ENCODE results near the gene TMEM14A.

The TMEM14A gene

DNA sequence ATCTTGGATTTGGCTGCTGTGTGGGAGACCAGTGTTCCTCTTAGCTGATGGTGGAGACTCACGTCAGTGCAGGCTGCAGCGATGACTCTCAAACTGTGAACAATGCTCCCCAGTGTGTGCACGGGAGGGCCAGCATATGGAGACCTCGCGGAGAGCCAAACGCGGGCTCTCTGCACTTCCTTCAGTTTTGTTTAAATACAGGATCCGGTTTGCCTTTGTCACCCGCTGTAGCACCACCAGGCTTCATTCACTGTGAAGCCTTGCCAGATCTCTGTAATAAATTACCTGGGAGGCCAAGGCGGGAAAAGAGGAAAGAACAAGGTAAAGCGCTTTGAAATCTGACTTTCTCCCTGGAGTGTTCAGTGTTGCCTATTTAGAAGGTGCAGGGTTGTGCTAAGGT lies 30.7 kb upstream of the TMEM14A start:
- H3K36me3 ChIP-seq (ENCODE audit: control insufficient read depth in 1 of 2, insufficient read depth in 2 of 2, low read length in 2 of 2) = no peaks in the 10 kb centered on the region
- no peaks in the 10 kb centered on the region for H3K79me1 ChIP-seq (ENCODE audit: low read length)

DNA sequence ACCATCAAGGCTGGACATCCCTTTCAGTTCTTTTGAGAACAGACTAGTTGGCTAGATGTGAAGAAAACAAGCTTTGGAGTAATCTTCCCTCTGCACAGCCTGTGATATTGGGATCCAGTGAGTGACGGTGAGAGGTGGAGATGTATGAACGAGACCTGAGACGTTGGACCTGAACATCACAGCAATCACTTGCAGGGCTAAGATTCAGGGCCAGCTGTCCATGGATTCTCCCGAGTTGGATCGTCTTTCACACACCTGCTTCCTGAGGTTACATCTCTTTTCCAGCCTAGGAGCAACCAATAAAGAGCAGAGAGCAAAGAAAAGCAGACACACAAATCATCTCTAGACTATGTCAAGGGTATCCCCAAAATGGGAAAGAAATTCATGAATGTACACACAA lies 30.0 kb upstream of the TMEM14A start:
- Histone ChIP-seq H3K9me3 (ENCODE audit: insufficient read depth, low read depth, low read length) (no peaks in the 10 kb centered on the region), H3K9ac (ENCODE audit: low read length) (no peak overlapping the region), H2BK5ac (ENCODE audit: low read depth, low read length, poor library complexity) (no peak overlapping the region), H4K91ac (ENCODE audit: low read depth, low read length) (no peak overlapping the region), H3K4me2 (ENCODE audit: low read length) (no peak overlapping the region), H3K36me3 (ENCODE audit: control insufficient read depth in 1 of 2, insufficient read depth in 2 of 2, low read length in 2 of 2) (no peaks in the 10 kb centered on the region), H3K79me2 (ENCODE audit: control insufficient read depth, insufficient read depth, low read length, poor library complexity) (no peaks in the 10 kb centered on the region), H3K27ac (ENCODE audit: low read depth, low read length) (no peak overlapping the region), H3K4ac (ENCODE audit: low read depth, low read length) (no peak overlapping the region), H4K8ac (ENCODE audit: low read depth, low read length) (no peak overlapping the region), H2AK5ac (ENCODE audit: low read length) (no peak overlapping the region), H3K14ac (ENCODE audit: low read length) (no peak overlapping the region), H3K4me3 (ENCODE audit: low read depth, low read length) (no peak overlapping the region), H3K79me1 (ENCODE audit: low read length) (no peaks in the 10 kb centered on the region), H3K27me3 (ENCODE audit: insufficient read depth, low read length) (no peaks in the 10 kb centered on the region), H2AFZ (ENCODE audit: insufficient read depth, low read length, poor library complexity) (no peak overlapping the region), H3K4me1 (ENCODE audit: control insufficient read depth in 1 of 2, insufficient read depth in 2 of 2, low read length in 2 of 2) (no peaks in the 10 kb centered on the region), H2BK12ac (ENCODE audit: low read length) (no peak overlapping the region), H4K12ac (ENCODE audit: low read depth, low read length) (no peak overlapping the region), H3K23ac (ENCODE audit: low read length) (no peak overlapping the region), H3K18ac (ENCODE audit: low read length) (no peak overlapping the region), H2BK120ac (ENCODE audit: insufficient read depth, low read length, poor library complexity) (no peak overlapping the region)
- no CpG with 5 or more reads among the region's 5 CpGs for WGBS (ENCODE audit: extremely low coverage, insufficient coverage, insufficient read length)
- DNase-seq = no peak

More for the DNA sequence above, 30.7 kb upstream of the TMEM14A start:
- WGBS (ENCODE audit: extremely low coverage, insufficient coverage, insufficient read length) = no CpG with 5 or more reads among the region's 11 CpGs
- Histone ChIP-seq H3K14ac (ENCODE audit: low read length) (no peak overlapping the region), H3K18ac (ENCODE audit: low read length) (no peak overlapping the region), H3K4ac (ENCODE audit: low read depth, low read length) (no peak overlapping the region), H4K12ac (ENCODE audit: low read depth, low read length) (no peak overlapping the region), H2AK5ac (ENCODE audit: low read length) (no peak overlapping the region), H3K23ac (ENCODE audit: low read length) (no peak overlapping the region), H3K27ac (ENCODE audit: low read depth, low read length) (no peak overlapping the region), H3K9ac (ENCODE audit: low read length) (no peak overlapping the region), H4K8ac (ENCODE audit: low read depth, low read length) (no peak overlapping the region), H3K79me2 (ENCODE audit: control insufficient read depth, insufficient read depth, low read length, poor library complexity) (no peaks in the 10 kb centered on the region), H2BK5ac (ENCODE audit: low read depth, low read length, poor library complexity) (no peak overlapping the region), H3K4me3 (ENCODE audit: low read depth, low read length) (no peak overlapping the region), H3K9me3 (ENCODE audit: insufficient read depth, low read depth, low read length) (no peaks in the 10 kb centered on the region), H3K27me3 (ENCODE audit: insufficient read depth, low read length) (no peaks in the 10 kb centered on the region), H2AFZ (ENCODE audit: insufficient read depth, low read length, poor library complexity) (no peak overlapping the region), H2BK12ac (ENCODE audit: low read length) (no peak overlapping the region), H3K4me2 (ENCODE audit: low read length) (no peak overlapping the region), H3K4me1 (ENCODE audit: control insufficient read depth in 1 of 2, insufficient read depth in 2 of 2, low read length in 2 of 2) (no peaks in the 10 kb centered on the region), H4K91ac (ENCODE audit: low read depth, low read length) (no peak overlapping the region), H2BK120ac (ENCODE audit: insufficient read depth, low read length, poor library complexity) (no peak overlapping the region)
- DNase-seq = no peak

DNA sequence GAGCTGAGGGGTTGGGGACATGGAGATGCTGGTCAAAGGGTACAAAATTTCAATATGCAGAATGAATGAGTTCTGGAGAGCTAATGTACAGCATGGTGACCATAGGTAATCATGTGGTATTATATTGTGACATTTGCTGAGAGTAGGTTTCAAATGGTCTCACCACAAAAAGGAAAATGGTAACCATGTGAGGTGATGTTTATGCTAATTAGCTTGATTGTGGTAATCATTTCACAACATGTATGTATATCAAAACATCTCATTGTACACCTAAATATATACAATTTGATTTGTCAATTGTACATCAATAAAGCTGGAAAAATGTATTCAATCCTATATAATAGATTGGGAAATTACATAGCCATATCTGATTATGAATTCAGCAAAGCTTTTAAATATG lies 29.5 kb upstream of the TMEM14A start:
- H3K4me2 ChIP-seq (ENCODE audit: low read length) = no peak overlapping the region
- H3K79me1 ChIP-seq (ENCODE audit: low read length) = no peaks in the 10 kb centered on the region
- H3K4ac ChIP-seq (ENCODE audit: low read depth, low read length) = no peak overlapping the region
- H2BK5ac ChIP-seq (ENCODE audit: low read depth, low read length, poor library complexity) = no peak overlapping the region
- no peaks in the 10 kb centered on the region for H3K27me3 ChIP-seq (ENCODE audit: insufficient read depth, low read length)
- no peak overlapping the region for H2AK5ac ChIP-seq (ENCODE audit: low read length)
- no peak overlapping the region for H3K18ac ChIP-seq (ENCODE audit: low read length)
- H3K14ac ChIP-seq (ENCODE audit: low read length) = no peak overlapping the region
- H3K36me3 ChIP-seq (ENCODE audit: control insufficient read depth in 1 of 2, insufficient read depth in 2 of 2, low read length in 2 of 2) = no peaks in the 10 kb centered on the region
- no peak overlapping the region for H3K23ac ChIP-seq (ENCODE audit: low read length)
- no peak for DNase-seq
- no peak overlapping the region for H3K4me3 ChIP-seq (ENCODE audit: low read depth, low read length)
- no peaks in the 10 kb centered on the region for H3K4me1 ChIP-seq (ENCODE audit: control insufficient read depth in 1 of 2, insufficient read depth in 2 of 2, low read length in 2 of 2)
- H2BK120ac ChIP-seq (ENCODE audit: insufficient read depth, low read length, poor library complexity) = no peak overlapping the region
- no peak overlapping the region for H3K9ac ChIP-seq (ENCODE audit: low read length)
- H4K12ac ChIP-seq (ENCODE audit: low read depth, low read length) = no peak overlapping the region
- no peak overlapping the region for H3K27ac ChIP-seq (ENCODE audit: low read depth, low read length)
- H2AFZ ChIP-seq (ENCODE audit: insufficient read depth, low read length, poor library complexity) = no peak overlapping the region
- H2BK12ac ChIP-seq (ENCODE audit: low read length) = no peak overlapping the region
- H4K91ac ChIP-seq (ENCODE audit: low read depth, low read length) = no peak overlapping the region
- H4K8ac ChIP-seq (ENCODE audit: low read depth, low read length) = no peak overlapping the region
- no peaks in the 10 kb centered on the region for H3K9me3 ChIP-seq (ENCODE audit: insufficient read depth, low read depth, low read length)
- no peaks in the 10 kb centered on the region for H3K79me2 ChIP-seq (ENCODE audit: control insufficient read depth, insufficient read depth, low read length, poor library complexity)

DNA sequence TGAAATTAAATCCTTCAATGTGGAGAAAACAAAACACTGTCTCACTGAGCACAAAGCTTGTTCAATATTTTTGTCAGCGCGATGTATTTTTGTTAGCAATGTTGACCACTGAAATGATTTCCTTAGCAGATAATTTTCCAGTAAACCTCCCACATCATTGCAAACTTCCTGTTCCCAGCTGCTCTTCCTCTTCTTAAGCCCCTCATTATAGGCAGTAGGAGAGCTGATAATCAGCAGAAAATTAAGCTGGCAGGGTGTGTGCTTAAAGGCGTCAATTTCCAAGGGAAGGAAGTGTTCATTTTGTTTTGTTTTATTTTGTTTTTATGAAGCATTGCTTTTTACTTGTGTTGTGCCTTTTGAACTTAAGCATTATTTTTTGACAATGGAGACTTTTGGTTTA lies 29.1 kb upstream of the TMEM14A start:
- H2BK120ac ChIP-seq (ENCODE audit: insufficient read depth, low read length, poor library complexity) = no peak overlapping the region
- WGBS (ENCODE audit: extremely low coverage, insufficient coverage, insufficient read length) = no CpG with 5 or more reads among the region's 3 CpGs

More for the DNA sequence above, 29.1 kb upstream of the TMEM14A start:
- H3K79me2 ChIP-seq (ENCODE audit: control insufficient read depth, insufficient read depth, low read length, poor library complexity) = no peaks in the 10 kb centered on the region
- no peaks in the 10 kb centered on the region for H3K79me1 ChIP-seq (ENCODE audit: low read length)
- no peaks in the 10 kb centered on the region for H3K36me3 ChIP-seq (ENCODE audit: control insufficient read depth in 1 of 2, insufficient read depth in 2 of 2, low read length in 2 of 2)
- DNase-seq = no peak
- H2AFZ ChIP-seq (ENCODE audit: insufficient read depth, low read length, poor library complexity) = no peak overlapping the region
- no peak overlapping the region for H4K8ac ChIP-seq (ENCODE audit: low read depth, low read length)
- H3K27ac ChIP-seq (ENCODE audit: low read depth, low read length) = no peak overlapping the region
- H2AK5ac ChIP-seq (ENCODE audit: low read length) = no peak overlapping the region
- H3K18ac ChIP-seq (ENCODE audit: low read length) = no peak overlapping the region
- H4K12ac ChIP-seq (ENCODE audit: low read depth, low read length) = no peak overlapping the region
- H3K14ac ChIP-seq (ENCODE audit: low read length) = no peak overlapping the region
- no peaks in the 10 kb centered on the region for H3K4me1 ChIP-seq (ENCODE audit: control insufficient read depth in 1 of 2, insufficient read depth in 2 of 2, low read length in 2 of 2)
- H2BK5ac ChIP-seq (ENCODE audit: low read depth, low read length, poor library complexity) = no peak overlapping the region
- no peak overlapping the region for H3K9ac ChIP-seq (ENCODE audit: low read length)
- no peaks in the 10 kb centered on the region for H3K27me3 ChIP-seq (ENCODE audit: insufficient read depth, low read length)
- H3K4me2 ChIP-seq (ENCODE audit: low read length) = no peak overlapping the region
- H2BK12ac ChIP-seq (ENCODE audit: low read length) = no peak overlapping the region
- H3K9me3 ChIP-seq (ENCODE audit: insufficient read depth, low read depth, low read length) = no peaks in the 10 kb centered on the region
- H3K4ac ChIP-seq (ENCODE audit: low read depth, low read length) = no peak overlapping the region
- no peak overlapping the region for H4K91ac ChIP-seq (ENCODE audit: low read depth, low read length)
- H3K4me3 ChIP-seq (ENCODE audit: low read depth, low read length) = no peak overlapping the region
- no peak overlapping the region for H3K23ac ChIP-seq (ENCODE audit: low read length)
